IPS-11a (cell line): Measurements from ENCODE around the gene SH3RF3.
"Not testable (repeated sequence)": the region's sequence is repeated elsewhere in the genome, so short reads cannot be mapped to it uniquely, and the experiment has no call there.

Experiments used
- H3K4me3 ChIP-seq: one replicate; pipeline ENCODE4 v1.5.1; 2013; ENCODE audit warnings: low read depth, low read length, control low read depth

SH3RF3 gene

DNA sequence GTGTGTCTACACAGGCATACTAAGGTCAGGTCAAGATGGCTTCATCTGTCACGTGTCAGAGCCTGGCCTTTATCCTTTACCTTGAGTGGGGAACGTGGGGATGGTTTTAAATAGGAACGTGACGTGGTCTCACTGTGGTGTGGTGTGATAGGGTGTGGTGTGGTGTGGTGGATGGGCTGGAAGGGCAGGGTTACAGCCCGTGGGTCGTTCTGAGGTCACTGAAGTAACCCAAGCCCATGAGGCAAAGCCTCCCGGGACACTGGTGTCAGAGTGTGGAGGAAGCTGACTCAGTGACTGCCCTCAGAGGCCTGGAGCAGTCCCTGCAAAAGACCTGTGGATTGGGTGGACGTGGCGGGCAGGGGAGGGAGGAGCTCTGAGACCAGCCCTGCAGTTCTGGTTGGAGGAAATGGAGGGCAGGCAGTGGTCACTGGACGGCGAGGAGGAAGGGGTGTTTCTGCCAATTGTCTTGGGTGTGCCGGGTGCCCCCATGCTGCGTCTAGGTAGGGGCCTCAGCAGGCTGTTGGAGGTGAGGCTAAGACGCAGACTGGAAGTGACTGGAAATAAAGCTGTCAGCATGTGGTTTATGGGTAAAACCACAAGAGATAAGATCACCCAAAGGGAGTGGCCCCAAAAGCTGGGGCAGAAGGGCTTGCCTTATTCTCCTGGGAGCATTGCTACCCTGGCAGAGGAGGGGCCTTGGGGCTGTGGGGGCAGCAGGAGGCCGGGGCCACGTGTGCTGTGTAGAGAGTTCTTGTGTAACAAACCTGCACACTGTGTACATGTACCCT, 84.8 kb downstream of the SH3RF3 start:
- no peak overlapping the region for H3K4me3 ChIP-seq

DNA sequence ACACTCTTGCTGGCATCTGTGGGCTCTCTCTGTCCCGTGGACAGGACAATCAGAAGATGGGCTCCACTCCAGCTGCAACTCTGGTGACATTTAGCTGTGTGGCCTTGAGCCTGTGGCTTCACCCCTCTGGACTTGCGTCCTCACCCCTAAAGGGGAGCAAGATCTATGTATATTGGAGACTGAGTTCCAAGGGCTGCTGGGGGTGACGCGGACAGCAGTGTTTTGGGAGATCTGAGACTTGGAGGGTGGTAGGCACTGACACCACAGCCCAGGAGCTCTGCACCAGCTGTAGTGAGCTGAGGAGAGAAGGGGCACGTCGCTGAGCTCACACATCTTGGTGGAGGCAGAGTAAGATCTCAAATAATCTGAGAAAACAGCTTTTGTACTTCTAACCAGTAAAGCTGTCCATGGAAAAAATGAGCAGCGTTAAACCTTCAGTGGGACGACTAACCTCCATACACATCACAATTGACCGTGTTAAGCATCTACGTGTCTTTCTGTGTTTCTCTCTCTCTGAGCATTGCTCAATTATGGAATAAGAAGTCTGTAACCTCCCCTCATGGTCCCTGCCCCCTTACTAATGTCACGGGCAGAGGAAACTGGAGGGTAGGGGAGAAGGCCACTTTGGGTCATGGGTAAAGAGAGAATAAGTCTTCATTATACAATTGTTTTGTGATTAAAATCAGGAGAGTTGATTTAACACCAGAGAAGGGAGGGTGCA, 85.8 kb downstream of the SH3RF3 start:
- H3K4me3 ChIP-seq: no peak overlapping the region

- no peak overlapping the region for H3K4me3 ChIP-seq
Measured at GRCh38 chr2:109215866-109216265, 86.9 kb downstream of the SH3RF3 start.

GRCh38 chr2:109216332-109216731, 87.3 kb downstream of the SH3RF3 start:
- H3K4me3 ChIP-seq: no peak overlapping the region

DNA sequence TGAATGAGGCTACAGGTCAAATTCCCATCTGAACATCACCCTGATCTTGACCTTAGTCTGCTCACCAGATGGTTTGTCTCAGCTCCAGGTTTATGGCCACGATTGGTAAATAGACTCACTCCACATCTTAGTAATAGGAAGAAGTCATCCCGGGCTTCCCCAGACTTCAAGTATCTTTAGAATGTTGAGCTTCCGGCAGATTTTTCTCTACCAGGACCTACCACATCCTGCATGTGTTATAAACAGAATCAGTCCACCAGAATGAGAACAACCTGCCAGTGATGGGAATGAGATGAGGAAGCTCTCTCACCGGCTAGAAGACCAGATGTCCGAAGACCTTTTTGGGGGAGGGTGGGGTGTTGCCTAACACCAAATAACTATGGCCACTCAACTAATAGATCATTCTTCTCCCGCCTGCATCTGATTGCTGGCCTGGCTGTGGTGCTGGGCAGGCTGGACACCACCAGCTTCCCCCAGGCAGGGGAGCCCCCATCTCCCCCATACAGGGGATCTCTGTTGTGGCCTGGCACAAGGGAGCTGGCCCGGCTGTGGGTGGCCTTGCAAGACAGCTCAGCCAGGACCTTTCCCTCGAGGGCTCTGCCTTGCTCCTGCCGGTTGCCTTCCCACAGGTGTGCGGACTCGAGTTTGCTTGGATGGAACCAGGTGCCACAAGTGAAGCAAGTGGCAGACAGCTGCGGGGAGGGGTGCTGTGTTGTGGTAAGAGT, 88.5 kb downstream of the SH3RF3 start:
- H3K4me3 ChIP-seq: no peak overlapping the region

DNA sequence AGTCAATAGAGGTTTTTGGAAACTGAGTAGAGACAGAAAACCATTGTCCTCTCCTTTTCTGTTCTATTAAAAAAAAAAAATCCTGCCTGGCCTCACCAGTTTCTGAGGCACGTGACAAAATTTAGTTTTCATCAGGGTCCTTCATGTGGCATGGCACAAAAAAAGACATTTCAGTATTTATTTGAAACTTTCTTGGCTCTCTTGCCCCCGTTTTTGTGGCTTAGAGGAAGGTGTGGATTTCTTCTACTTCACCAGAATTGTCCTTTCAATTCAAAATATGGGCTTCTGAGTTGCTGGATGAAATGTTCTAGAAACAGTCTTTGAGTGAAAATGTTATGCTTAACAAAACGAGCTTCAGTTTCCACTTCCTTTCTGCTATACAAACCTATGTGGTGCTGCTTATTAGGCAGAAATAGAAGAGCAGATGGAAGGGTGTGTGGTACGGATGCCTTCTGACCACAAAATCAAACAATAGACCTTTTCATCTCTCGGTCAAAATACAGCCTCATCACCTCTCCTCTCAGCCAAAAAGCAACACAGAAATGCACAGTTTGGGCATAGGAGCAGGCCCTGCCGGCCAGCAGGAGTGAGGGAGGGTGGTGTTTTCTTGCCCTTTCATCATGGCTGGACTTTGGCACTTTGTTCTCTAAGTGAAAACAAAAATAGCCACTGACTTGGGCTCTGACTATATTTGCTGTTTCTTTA, 89.2 kb downstream of the SH3RF3 start:
- H3K4me3 ChIP-seq: no peak overlapping the region

- no peak overlapping the region for H3K4me3 ChIP-seq
Measured at GRCh38 chr2:109218792-109219126, 89.8 kb downstream of the SH3RF3 start.

GRCh38 chr2:109220860-109221259, 91.9 kb downstream of the SH3RF3 start:
- H3K4me3 ChIP-seq: no peak overlapping the region

DNA sequence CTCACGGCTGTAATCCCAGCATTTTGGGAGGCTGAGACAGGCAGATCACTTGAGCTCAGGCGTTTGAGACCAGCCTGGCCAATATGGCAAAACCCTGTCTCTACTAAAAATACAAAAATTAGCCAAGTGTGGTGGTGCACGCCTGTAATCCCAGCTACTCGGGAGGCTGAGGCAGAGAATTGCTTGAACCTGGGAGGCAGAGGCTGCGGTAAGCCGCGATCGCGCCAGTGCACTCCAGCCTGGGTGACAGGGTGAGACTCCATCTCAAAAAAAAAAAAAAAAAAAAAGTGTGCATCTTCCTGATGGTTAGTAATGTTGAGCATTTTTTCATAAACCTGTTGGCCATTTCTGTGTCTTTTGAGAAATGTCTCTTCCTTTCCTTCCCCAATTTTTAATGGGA, 92.3 kb downstream of the SH3RF3 start:
- H3K4me3 ChIP-seq: not testable (repeated sequence)

DNA sequence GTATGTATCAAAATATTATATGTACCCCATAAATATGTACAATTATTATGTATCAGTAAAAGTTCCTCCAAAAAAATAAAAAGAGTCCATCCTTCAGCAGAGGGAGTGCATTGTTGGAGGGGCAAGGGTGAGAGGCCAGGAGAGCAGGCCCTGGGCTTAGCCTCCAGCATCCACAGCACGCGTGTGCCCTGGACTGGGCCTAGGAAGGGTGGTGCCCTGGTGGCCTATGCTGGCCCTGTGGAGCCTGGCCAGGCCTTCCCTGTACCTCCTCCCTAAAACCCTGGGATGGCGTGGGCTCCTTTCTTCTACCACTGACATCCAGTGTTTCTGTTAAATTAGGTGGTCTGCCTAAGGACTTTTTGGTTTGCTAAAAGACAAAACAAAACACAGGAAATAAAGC, 93.4 kb downstream of the SH3RF3 start:
- H3K4me3 ChIP-seq: no peak overlapping the region

GRCh38 chr2:109222825-109223471, 93.9 kb downstream of the SH3RF3 start:
- no peak overlapping the region for H3K4me3 ChIP-seq

- H3K4me3 ChIP-seq: no peak overlapping the region
Measured at GRCh38 chr2:109223490-109223889, 94.5 kb downstream of the SH3RF3 start.

- H3K4me3 ChIP-seq: not testable (repeated sequence)
Measured at GRCh38 chr2:109224341-109224740, 95.3 kb downstream of the SH3RF3 start.

DNA sequence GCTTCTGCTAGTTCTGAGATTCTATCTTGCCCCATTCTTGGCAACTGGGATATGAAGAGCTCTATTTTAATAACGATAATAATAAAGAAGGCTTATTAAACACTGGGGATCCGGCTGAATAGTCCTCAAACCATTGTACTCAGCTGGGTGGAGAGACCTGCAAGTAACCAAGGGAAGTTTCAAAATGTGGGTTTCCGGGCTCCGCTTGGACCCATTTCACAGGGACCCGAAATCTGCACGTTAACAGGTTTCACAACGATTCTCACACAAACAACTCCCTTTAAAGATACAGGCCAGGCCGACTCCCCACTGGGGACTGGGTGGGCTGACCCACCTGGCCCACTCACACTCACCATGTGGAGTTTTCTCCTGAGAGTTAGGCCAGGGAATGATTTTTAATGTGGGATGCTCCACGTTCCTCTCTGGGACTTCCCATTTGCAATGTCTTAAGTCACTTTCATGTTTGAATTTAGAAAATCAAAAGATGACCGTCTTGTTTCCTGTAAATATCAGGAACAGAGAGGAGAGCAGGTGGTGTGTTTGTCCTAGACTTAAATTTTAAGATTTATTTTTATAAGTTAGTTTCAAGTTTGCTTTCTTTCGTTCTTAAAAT, 96.3 kb downstream of the SH3RF3 start:
- H3K4me3 ChIP-seq: no peak overlapping the region

GRCh38 chr2:109226128-109226527, 97.1 kb downstream of the SH3RF3 start:
- H3K4me3 ChIP-seq: no peak overlapping the region

DNA sequence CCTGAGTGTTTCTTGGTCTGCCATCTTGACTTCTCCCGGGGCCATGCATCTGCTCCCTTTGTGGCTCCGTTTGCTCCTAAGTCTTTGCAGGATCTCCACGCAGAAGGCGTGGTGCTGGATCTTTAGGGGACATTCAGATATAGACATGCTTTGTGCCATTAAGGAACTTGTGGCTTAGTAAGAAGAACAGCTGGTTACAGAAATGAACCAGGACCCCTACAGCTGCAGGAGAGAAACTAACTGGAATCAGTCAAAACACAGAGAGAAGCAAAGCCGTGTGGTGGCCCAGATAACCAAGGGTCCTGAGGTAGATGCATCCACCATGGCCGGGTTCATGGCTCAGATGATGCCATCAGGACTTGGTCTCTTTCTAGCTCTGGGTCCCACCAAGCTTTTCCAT, 97.6 kb downstream of the SH3RF3 start:
- no peak overlapping the region for H3K4me3 ChIP-seq

DNA sequence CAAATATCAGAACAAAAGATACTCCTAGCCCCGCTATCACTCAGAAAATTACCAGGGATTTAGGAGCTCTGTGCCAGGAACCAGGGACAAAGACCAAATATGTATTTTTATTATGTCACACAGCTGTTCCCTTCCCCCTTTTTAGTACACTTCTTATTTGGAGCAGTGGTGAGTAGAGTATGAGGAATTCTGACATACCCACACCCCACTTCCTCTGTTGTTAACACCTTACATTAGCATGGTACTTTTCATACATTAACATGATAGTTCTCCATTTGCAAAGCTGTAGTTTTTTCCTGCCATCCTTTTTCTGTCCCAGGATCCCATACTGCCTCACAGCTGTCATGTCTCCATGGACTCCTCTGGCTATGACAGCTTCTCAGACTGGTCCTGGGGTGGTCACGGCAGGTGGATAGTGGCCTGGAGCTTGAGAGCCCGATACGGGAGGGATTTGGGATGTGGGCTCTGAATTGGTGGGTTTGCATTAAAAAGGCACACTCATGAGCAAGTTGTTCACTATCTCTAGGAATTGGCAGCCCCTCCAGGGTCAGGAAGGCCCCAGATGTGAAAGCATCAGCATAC, 100.2 kb downstream of the SH3RF3 start:
- H3K4me3 ChIP-seq: no peak overlapping the region

GRCh38 chr2:109230941-109231420, 102.0 kb downstream of the SH3RF3 start:
- no peak overlapping the region for H3K4me3 ChIP-seq

GRCh38 chr2:109231428-109231827, 102.4 kb downstream of the SH3RF3 start:
- no peak overlapping the region for H3K4me3 ChIP-seq
